Activated CD4-positive, alpha-beta T cell treated with anti-CD3 and anti-CD28 coated beads for 36 hours (primary cell): ENCODE results near the gene PGLYRP1. TPM values are rescaled to one million over a fixed set of nuclear protein-coding genes. Genes with fewer than 3 reads are reported as not detected.

Experiments
- ATAC-seq: fragments of 200-7000 bp; cut with Tn5 transposase; one replicate; pipeline ENCODE4 v1.10.0; 2021; ENCODE audit warnings: mild to moderate bottlenecking, moderate library complexity
- CTCF ChIA-PET: fragments of 350-600 bp; sonication (Branson Sonifier 250); formaldehyde crosslinking; loops from one replicate; lab custom pipeline; 2021; ENCODE audit warnings: antibody characterized with exemption; lab: Charles Lee
- POLR2A ChIA-PET: fragments of 350-600 bp; sonication (Branson Sonifier 250); formaldehyde crosslinking; loops from one replicate; lab custom pipeline; 2021; ENCODE audit warnings: antibody characterized with exemption, inconsistent platforms; lab: Charles Lee
- DNase-seq: peaks from one replicate; pipeline ENCODE4 v3.0.0-alpha.2; 2020
- H3K27ac Mint-ChIP-seq: one replicate; pipeline ENCODE4 v1.8.0; 2021; ENCODE audit warnings: mixed read lengths
- H3K27me3 Mint-ChIP-seq: one replicate; pipeline ENCODE4 v1.8.0; 2021; ENCODE audit warnings: mixed read lengths
- H3K36me3 Mint-ChIP-seq: one replicate; pipeline ENCODE4 v1.8.0; 2021; ENCODE audit warnings: low read depth, mixed read lengths
- H3K4me1 Mint-ChIP-seq: one replicate; pipeline ENCODE4 v1.8.0; 2021; ENCODE audit warnings: mixed read lengths
- H3K4me3 Mint-ChIP-seq: one replicate; pipeline ENCODE4 v1.8.0; 2021; ENCODE audit warnings: mild to moderate bottlenecking, moderate library complexity, mixed read lengths
- H3K9me3 Mint-ChIP-seq: one replicate; pipeline ENCODE4 v1.8.0; 2021; ENCODE audit warnings: low read depth, mixed read lengths
- intact Hi-C, 2 experiments: fragments of 100-400 bp; cut with DNase I in 1 of 2; cut with micrococcal nuclease in 1 of 2; formaldehyde crosslinking; loops; one replicate each; pipeline versions ENCODE4 v1.14.2 to v1.15.1; 2022 to 2024; cut with DNase I, micrococcal nuclease
- total RNA-seq, 2 experiments: library from RNA; stranded (reverse); gene quantifications; one replicate each; pipeline ENCODE4 v1.2.3, GENCODE V29; 2021

The PGLYRP1 gene
- total RNA-seq, 2 experiments from 2014 or later = not detected

DNA sequence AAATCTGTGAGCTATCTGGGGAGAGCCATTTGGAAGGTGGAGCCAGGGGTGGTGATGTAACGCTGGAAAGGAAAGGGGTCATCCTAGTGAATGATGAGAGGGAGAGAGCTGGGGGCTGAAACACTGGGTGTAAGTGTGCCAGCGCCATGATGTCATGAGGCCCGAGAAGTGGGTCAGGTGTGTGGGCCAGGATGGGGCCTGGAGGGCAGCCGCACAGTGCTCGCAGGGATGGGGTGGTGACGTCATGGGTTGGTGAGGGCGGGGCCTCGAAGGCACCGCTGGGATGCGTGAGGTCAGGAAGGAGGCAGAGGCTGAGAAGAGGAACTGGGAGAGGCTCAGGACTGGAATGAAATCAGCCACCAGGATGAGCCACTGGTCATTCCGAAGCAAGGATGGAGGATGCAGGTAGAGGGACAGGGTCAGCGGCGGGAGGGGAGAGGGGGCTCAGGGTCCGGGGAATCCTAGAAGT, 23.2 kb downstream of the PGLYRP1 start:
- peak; percentile 53 for DNase-seq
- ChIA-PET POLR2A (no interaction called here), CTCF (interaction anchor here (0.6 to 1.0 kb wide), 2 partner anchors 10 to 96 kb away, joined by 4 read pairs; no protein-coding TSS in a partner anchor)
- ATAC-seq = no peak
- peak overlapping the region; percentile 29 for H3K4me3 Mint-ChIP-seq
- H3K9me3 Mint-ChIP-seq = no peaks in the 10 kb centered on the region
- H3K36me3 Mint-ChIP-seq = peaks cover 16% of the 10 kb centered on the region
- H3K4me1 Mint-ChIP-seq = peaks cover 31% of the 10 kb centered on the region
- H3K27me3 Mint-ChIP-seq = peaks cover 5% of the 10 kb centered on the region
- intact Hi-C loops = no loop called here
- H3K27ac Mint-ChIP-seq = no peak overlapping the region

- intact Hi-C loops = no loop called here
- no peak overlapping the region for H3K27ac Mint-ChIP-seq
- H3K4me1 Mint-ChIP-seq = peaks cover 31% of the 10 kb centered on the region
- peaks cover 5% of the 10 kb centered on the region for H3K27me3 Mint-ChIP-seq
- ATAC-seq = no peak
- no peak overlapping the region for H3K4me3 Mint-ChIP-seq
- no peaks in the 10 kb centered on the region for H3K9me3 Mint-ChIP-seq
- POLR2A ChIA-PET = no interaction called here
- peaks cover 16% of the 10 kb centered on the region for H3K36me3 Mint-ChIP-seq
- DNase-seq = no peak
- CTCF ChIA-PET = interaction anchor here (0.6 to 1.1 kb wide), 3 partner anchors 10 to 95 kb away, joined by 3 to 4 read pairs (median 4); no protein-coding TSS in a partner anchor
These were observed 24.0 kb downstream of the PGLYRP1 start for GRCh38 chr19:45998834-45999233.

DNA sequence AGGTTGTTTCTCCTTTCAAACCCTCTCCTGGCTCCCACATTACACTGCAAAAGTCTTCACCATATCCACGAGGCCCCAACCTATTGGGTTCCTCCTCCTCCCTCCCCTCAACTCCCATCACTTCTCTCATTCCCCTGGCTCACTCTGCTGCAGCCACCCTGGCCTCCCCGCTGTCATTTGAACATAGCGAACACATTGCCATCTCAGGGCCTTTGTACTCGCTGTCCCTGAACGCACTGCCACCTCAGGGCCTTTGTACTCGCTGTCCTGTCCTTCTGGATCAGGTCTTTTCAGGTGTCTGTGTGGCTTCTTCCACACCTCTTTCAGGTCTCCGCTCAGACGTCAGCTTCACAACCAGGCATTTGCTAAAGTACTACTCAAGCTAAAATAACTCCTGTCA, 25.9 kb downstream of the PGLYRP1 start:
- Mint-ChIP-seq H3K4me1 (peaks cover 31% of the 10 kb centered on the region), H3K4me3 (no peak overlapping the region), H3K27ac (no peak overlapping the region), H3K36me3 (peaks cover 10% of the 10 kb centered on the region), H3K27me3 (peaks cover 5% of the 10 kb centered on the region), H3K9me3 (no peaks in the 10 kb centered on the region)
- CTCF ChIA-PET = interaction anchor here (0.7 kb wide), 1 partner anchor 284 kb away, joined by 3 read pairs; no protein-coding TSS in a partner anchor
- DNase-seq (no peak), ATAC-seq (no peak)
- intact Hi-C loops = no loop called here
- POLR2A ChIA-PET = no interaction called here

DNA sequence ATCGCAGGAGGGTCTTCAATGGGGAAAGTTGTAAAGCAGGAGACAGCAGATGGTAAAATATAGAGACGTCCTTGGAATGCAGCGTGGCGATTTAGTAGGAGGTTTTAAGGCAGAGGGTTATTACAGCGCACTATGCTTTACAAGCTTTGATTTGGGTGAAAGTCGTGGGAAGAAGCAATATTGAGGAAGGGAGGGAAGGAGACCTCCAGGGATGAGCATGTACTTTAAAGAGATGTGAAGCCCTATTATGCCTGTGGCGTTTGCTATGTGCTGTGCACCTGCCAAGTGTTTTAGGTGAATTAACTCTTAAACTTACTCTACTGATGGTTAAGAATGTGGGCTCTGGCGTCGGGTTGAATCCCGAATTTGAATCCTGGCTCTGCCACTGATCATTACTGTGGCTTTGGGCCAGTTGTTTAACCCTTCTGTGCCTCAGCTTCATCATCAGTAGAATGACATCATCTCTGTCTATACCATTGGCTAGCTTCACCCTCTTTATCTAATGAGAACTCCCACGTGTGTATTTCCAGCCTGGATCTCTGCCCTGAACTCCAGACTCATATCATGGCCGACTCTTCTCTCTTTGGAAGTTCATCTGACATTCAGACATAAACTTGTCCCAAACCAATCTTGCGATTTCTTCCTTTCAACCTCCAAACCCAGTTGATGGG, 27.0 kb downstream of the PGLYRP1 start:
- ChIA-PET CTCF (interaction anchor here (0.8 to 2.2 kb wide), 10 partner anchors 10 to 269 kb away, joined by 3 to 8 read pairs (median 4); partner anchors contain the start of gene MYPOP), POLR2A (interaction anchor here (1.0 kb wide), 1 partner anchor 93 kb away, joined by 4 read pairs; no protein-coding TSS in a partner anchor)
- Mint-ChIP-seq H3K4me3 (no peak overlapping the region), H3K36me3 (peaks cover 10% of the 10 kb centered on the region), H3K9me3 (no peaks in the 10 kb centered on the region), H3K27ac (no peak overlapping the region), H3K27me3 (peaks cover 5% of the 10 kb centered on the region), H3K4me1 (peaks cover 29% of the 10 kb centered on the region)
- DNase-seq = no peak
- intact Hi-C loops = loop anchor here (1.0 kb wide), 14 partner anchors 20 to 818 kb away; partner anchors contain the start of genes IRF2BP1 (in 2 of the 2), SYMPK (in 2 of the 2), BLOC1S3 (in 1 of the 2) and DMWD (in 1 of the 2)
- no peak for ATAC-seq

- intact Hi-C loops = loop anchor here (1.0 kb wide), 14 partner anchors 21 to 817 kb away; partner anchors contain the start of genes IRF2BP1 (in 2 of the 2), SYMPK (in 2 of the 2), BLOC1S3 (in 1 of the 2) and DMWD (in 1 of the 2)
- ATAC-seq (peak; percentile 98), DNase-seq (peak; percentile 96)
- Mint-ChIP-seq H3K27me3 (peaks cover 7% of the 10 kb centered on the region), H3K36me3 (peaks cover 10% of the 10 kb centered on the region), H3K4me1 (peaks cover 22% of the 10 kb centered on the region), H3K4me3 (no peak within 1 kb of the TSS), H3K9me3 (no peaks in the 10 kb centered on the region), H3K27ac (no peak within 1 kb of the TSS)
- POLR2A ChIA-PET = interaction anchor here (1.0 kb wide), 2 partner anchors 92 to 132 kb away, joined by 3 to 4 read pairs; partner anchors contain the start of gene SYMPK
- CTCF ChIA-PET = interaction anchor here (0.6 to 2.2 kb wide), 12 partner anchors 8 to 437 kb away, joined by 3 to 8 read pairs (median 4); partner anchors contain the start of gene MYPOP
These were observed 27.7 kb downstream of the PGLYRP1 start, which contains the start of gene CCDC61 for GRCh38 chr19:45994998-45995714. CCDC61 (plus strand) TSS chr19:45995467; CDS start chr19:46003019, 7,552 bp downstream.

- no peak overlapping the region for H3K4me3 Mint-ChIP-seq
- H3K4me1 Mint-ChIP-seq = peaks cover 16% of the 10 kb centered on the region
- ATAC-seq = peak; percentile 2
- intact Hi-C loops = no loop called here
- POLR2A ChIA-PET = interaction anchor here (1.0 kb wide), 2 partner anchors 92 to 131 kb away, joined by 3 to 4 read pairs; partner anchors contain the start of gene SYMPK
- DNase-seq = no peak
- no peak overlapping the region for H3K27ac Mint-ChIP-seq
- H3K36me3 Mint-ChIP-seq = peaks cover 10% of the 10 kb centered on the region
- no peaks in the 10 kb centered on the region for H3K9me3 Mint-ChIP-seq
- CTCF ChIA-PET = interaction anchor here (0.6 to 2.2 kb wide), 10 partner anchors 9 to 436 kb away, joined by 3 to 8 read pairs (median 4); partner anchors contain the start of gene MYPOP
- H3K27me3 Mint-ChIP-seq = peaks cover 5% of the 10 kb centered on the region
These were observed 28.3 kb downstream of the PGLYRP1 start for GRCh38 chr19:45994456-45994997.

GRCh38 chr19:45990113-45990728, 32.6 kb downstream of the PGLYRP1 start:
- no peaks in the 10 kb centered on the region for H3K36me3 Mint-ChIP-seq
- H3K27ac Mint-ChIP-seq = no peak overlapping the region
- no peak for DNase-seq
- no peak for ATAC-seq
- no peaks in the 10 kb centered on the region for H3K4me1 Mint-ChIP-seq
- H3K27me3 Mint-ChIP-seq = peaks cover 7% of the 10 kb centered on the region
- ChIA-PET POLR2A (no interaction called here), CTCF (interaction anchor here (0.6 to 1.2 kb wide), 2 partner anchors 19 to 185 kb away, joined by 3 read pairs; no protein-coding TSS in a partner anchor)
- H3K9me3 Mint-ChIP-seq = no peaks in the 10 kb centered on the region
- no peak overlapping the region for H3K4me3 Mint-ChIP-seq
- intact Hi-C loops = no loop called here

- CTCF ChIA-PET = interaction anchor here (0.7 kb wide), 1 partner anchor 368 kb away, joined by 3 read pairs; no protein-coding TSS in a partner anchor
- H3K4me1 Mint-ChIP-seq = no peaks in the 10 kb centered on the region
- peaks cover 6% of the 10 kb centered on the region for H3K27me3 Mint-ChIP-seq
- DNase-seq (no peak), ATAC-seq (no peak)
- H3K4me3 Mint-ChIP-seq = no peak overlapping the region
- POLR2A ChIA-PET = no interaction called here
- no peaks in the 10 kb centered on the region for H3K36me3 Mint-ChIP-seq
- intact Hi-C loops = no loop called here
- no peaks in the 10 kb centered on the region for H3K9me3 Mint-ChIP-seq
- H3K27ac Mint-ChIP-seq = no peak overlapping the region
These were observed 37.5 kb downstream of the PGLYRP1 start for GRCh38 chr19:45985321-45985720.

DNA sequence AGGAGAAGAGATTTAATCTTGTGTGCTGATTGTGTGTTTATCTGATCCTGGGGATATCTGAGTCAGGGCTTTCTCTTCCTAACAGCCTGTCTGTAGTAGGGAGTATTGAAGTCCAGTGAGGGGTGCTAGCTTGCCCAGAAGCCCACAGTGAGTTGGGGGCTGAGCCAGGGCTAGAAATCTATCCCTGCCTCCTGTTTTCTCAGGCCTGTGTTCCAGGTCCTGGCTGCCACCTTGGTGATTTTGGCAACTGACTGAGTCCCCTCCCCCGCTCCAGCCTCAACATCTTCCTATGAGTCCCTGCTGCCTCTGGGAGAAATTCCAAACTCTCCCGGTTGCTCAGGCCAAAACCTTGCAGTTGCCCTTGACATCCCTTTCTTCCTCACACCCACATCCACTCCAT, 41.5 kb downstream of the PGLYRP1 start:
- POLR2A ChIA-PET = no interaction called here
- no peaks in the 10 kb centered on the region for H3K4me1 Mint-ChIP-seq
- intact Hi-C loops = no loop called here
- no peaks in the 10 kb centered on the region for H3K9me3 Mint-ChIP-seq
- no peak overlapping the region for H3K27ac Mint-ChIP-seq
- DNase-seq (no peak), ATAC-seq (no peak)
- no peaks in the 10 kb centered on the region for H3K36me3 Mint-ChIP-seq
- peaks cover 7% of the 10 kb centered on the region for H3K27me3 Mint-ChIP-seq
- CTCF ChIA-PET = interaction anchor here (0.5 to 0.6 kb wide), 2 partner anchors 13 to 59 kb away, joined by 3 to 5 read pairs; no protein-coding TSS in a partner anchor
- no peak overlapping the region for H3K4me3 Mint-ChIP-seq

- H3K4me1 Mint-ChIP-seq = peaks cover 3% of the 10 kb centered on the region
- POLR2A ChIA-PET = no interaction called here
These were observed 44.7 kb downstream of the PGLYRP1 start for GRCh38 chr19:45978156-45978555.

More at GRCh38 chr19:45978156-45978555, 44.7 kb downstream of the PGLYRP1 start:
- Mint-ChIP-seq H3K4me3 (no peak overlapping the region), H3K27me3 (peaks cover 25% of the 10 kb centered on the region), H3K9me3 (no peaks in the 10 kb centered on the region), H3K27ac (no peak overlapping the region), H3K36me3 (no peaks in the 10 kb centered on the region)
- DNase-seq (no peak), ATAC-seq (no peak)
- intact Hi-C loops = no loop called here
- CTCF ChIA-PET = interaction anchor here (1.0 kb wide), 1 partner anchor 112 kb away, joined by 3 read pairs; no protein-coding TSS in a partner anchor
